Endometrial microvascular endothelial cells (primary cell): ENCODE data around the gene MVB12B. TPM values are rescaled to one million over a fixed set of nuclear protein-coding genes. Genes with fewer than 3 reads are reported as not detected.
"Not testable (repeated sequence)": the region's sequence is repeated elsewhere in the genome, so short reads cannot be mapped to it uniquely, and the experiment has no call there.

ENCODE experiments used
- in situ Hi-C: cut with HindIII; loops from 2 replicates; pipeline ENCODE4 v1.10.0; 2017; ENCODE audit warnings: low sequenced_read_pairs, low pct_unique_long_range_greater_than_20kb; ENCODE audit errors: inconsistent ontology term
- total RNA-seq: library from RNA; depleted of rRNA; stranded (reverse); fragments of >200 nt; gene quantifications from one replicate; pipeline ENCODE4 v1.2.3, GENCODE V29; 2015; ENCODE audit errors: inconsistent ontology term

The MVB12B gene, protein sequence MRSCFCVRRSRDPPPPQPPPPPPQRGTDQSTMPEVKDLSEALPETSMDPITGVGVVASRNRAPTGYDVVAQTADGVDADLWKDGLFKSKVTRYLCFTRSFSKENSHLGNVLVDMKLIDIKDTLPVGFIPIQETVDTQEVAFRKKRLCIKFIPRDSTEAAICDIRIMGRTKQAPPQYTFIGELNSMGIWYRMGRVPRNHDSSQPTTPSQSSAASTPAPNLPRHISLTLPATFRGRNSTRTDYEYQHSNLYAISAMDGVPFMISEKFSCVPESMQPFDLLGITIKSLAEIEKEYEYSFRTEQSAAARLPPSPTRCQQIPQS
- total RNA-seq = 5.0 TPM

GRCh38 chr9:126326228-126327005, at the start of gene MVB12B:
TSS of gene MVB12B (plus strand) at chr9:126326829. CDS start at chr9:126326930, 101 bp downstream.
- in situ Hi-C loops = no loop called here

DNA sequence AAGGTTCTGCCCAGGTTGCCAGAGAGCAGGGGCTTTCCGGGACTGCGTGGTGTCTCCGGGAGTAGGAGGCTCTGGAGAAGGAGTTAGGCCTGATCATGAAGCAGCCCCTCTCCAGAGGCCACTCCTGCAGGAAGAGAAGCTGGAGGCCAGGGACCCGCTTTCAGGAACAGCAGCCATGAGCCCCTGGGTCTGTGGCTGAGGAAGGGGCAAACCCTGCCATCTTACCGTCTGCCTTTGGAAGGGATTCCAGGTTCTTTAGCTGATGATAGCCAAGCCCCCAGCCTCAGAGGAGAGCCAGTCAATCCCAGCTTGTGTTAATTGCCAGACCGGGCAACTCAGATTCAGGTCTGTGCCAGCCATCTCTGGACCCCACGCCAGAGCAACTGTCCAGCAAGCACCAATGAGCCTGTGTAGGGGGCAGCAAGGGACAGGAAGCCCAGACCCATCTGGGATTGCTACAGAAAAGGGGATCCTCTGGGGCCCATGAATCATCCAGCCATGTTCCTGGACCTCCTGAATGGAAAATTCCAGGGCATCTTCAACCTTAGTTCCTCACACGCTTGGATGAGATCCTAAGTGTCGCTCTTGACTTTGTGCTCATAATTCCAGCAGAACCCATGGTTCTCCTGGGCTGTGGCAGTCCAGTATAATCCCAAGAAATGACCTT, 42.7 kb upstream of the MVB12B start:
- in situ Hi-C loops = no loop called here

DNA sequence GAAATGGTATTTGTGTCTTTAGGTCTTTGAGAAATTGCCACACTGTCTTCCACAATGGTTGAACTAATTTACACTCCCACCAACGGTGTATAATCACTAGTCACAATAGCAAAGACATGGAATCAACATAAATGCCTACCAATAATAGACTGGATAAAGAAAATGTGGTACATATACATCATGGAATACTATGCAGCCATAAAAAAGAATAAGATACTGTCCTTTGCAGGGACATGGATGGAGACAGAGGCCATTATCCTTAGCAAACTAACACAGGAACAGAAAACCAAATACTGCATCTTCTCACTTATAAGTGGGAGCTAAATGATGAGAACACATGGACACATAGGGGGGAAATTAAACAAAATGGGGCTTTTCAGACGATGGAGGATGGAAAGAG, 41.0 kb upstream of the MVB12B start:
- in situ Hi-C loops = not testable (repeated sequence)

DNA sequence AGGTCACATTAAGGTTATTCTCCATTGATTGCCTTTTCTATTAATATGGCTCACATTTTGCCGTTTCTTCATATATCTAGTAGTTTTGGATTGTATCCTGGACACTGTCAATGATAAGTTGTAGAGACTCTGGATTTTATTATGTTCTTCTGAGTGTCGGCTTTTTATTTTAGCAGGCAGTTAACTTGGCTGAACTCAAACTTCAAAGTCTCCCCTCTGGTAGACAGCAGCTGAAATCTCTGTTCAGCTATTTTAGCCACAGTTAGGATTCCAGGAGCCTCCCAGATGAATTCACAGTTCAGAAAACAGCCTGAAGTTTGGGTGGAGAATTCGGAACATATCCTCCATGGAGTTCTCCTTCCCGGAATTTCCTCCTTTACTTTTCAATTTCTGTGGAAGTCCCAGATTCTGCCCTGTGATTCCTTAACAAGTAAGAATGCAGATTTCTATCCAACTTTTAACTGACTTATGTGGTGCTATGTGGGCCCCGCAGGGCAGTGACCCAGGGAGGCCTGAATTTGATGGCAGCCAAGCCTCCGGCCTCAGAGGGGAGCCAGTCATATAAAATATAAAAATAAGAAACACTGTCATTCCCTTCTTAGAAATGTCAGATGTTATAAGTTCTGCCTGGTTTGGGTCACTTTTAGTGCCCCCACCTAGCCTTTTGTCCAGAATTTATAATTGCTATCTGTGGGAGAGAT, 39.3 kb upstream of the MVB12B start:
- in situ Hi-C loops = no loop called here

GRCh38 chr9:126290871-126291270, 35.8 kb upstream of the MVB12B start:
- in situ Hi-C loops = no loop called here

GRCh38 chr9:126291925-126292324, 34.7 kb upstream of the MVB12B start:
- in situ Hi-C loops = no loop called here

GRCh38 chr9:126292736-126293521, 33.7 kb upstream of the MVB12B start:
- in situ Hi-C loops = no loop called here

- in situ Hi-C loops = no loop called here
Observed at GRCh38 chr9:126293522-126293889, 33.1 kb upstream of the MVB12B start.

- in situ Hi-C loops = no loop called here
Observed at GRCh38 chr9:126294331-126295081, 32.1 kb upstream of the MVB12B start.

- in situ Hi-C loops = no loop called here
Observed at GRCh38 chr9:126295082-126295477, 31.5 kb upstream of the MVB12B start.

- in situ Hi-C loops = no loop called here
Observed at GRCh38 chr9:126295516-126295915, 31.1 kb upstream of the MVB12B start.

DNA sequence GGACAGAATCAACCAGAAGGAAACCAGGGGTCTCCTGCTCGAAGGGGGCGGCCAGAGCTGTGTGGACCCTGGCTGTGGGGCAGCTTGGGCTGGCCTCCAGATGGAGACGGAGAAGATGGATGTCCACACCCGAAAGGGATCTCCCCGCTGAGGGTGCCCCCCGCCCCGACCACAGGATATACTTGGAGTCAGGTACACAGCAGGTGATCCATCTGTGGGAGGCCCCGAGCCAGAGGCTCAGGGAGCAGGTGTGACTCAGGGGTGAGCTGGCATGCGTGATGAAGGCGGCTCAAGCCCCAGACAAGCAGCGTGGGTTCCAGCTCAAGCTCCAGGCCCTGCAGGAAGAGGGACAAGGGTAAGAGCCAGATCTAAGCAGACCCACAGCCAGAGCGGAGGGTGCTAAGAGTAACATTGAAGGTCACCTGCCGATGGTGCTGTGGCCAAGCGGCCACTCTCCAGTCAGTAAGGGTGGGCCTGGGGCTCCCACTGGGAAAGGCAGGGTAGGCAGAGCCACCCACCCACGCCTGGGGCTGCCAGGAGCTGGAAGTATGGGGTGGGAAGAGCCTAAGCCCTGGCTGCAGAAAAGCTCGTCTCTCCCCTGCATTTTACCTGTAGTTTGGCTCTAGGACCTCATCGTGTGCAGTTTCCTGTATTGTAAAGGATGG, 30.6 kb upstream of the MVB12B start:
- in situ Hi-C loops = no loop called here

- in situ Hi-C loops = no loop called here
Observed at GRCh38 chr9:126296687-126297086, 29.9 kb upstream of the MVB12B start.

DNA sequence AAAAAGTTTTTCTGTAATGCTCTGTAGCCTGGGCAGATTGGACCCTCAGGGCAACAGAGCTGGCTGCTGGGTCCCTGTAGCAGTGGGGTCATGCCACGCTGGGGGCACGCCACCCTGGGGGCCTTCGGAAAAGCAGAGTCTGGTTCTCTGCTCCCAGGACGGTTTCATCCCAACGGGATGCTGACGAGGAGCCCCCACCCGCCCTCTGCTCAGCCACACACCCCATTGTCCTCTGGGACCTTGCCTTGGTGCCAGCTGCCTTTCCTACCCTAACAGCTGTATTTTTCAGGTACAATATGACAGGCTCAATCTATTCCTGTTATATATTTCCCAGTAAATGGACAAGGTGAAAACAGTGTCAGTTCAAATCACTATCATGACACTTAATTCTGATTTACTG, 29.0 kb upstream of the MVB12B start:
- in situ Hi-C loops = no loop called here

DNA sequence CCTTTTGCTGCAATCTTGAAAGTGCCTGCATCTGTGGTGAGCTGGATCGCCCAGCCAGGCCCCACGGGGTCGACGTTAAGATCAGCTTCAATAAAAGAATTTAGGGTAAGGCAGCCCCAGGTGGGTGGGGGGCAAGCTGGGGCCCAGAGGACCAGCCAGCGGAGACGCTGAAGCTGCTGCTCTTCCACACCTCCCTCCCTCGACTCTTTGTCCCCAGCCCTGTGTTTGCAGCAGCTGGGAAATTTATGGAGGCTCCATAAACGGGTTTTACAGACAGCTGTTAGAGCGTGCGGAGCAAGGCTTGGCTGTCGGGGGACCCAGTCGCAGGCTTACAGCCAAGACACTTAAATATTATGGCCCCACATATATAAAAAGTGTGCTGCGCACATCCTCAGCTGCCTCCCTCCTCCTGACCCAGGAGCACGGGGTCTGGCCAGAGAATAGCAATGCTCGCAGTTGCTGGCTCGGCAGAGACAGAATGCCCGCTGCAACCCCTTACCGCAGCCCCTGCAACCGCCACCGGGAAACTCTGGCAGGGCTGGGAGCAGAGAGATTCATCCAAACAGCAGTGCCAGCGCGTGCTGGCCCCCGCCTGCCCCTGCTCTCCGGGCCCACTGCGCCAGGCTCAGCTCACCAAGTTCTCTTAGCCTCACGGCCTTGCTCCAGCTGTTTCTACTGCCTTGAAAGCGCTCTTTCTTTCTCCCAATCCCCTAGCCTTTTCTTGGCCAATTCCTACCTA, 28.4 kb upstream of the MVB12B start:
- in situ Hi-C loops = no loop called here

- in situ Hi-C loops = no loop called here
Observed at GRCh38 chr9:126299706-126300276, 26.8 kb upstream of the MVB12B start.
